Renal pelvis (tissue), 4 donors: ENCODE data around the gene KLHL20. TPM values are rescaled to one million over a fixed set of nuclear protein-coding genes. Genes with fewer than 3 reads are reported as not detected.
"Not testable (repeated sequence)": the region's sequence is repeated elsewhere in the genome, so short reads cannot be mapped to it uniquely, and the experiment has no call there.

Experiments
- DNase-seq: peaks from one replicate; pipeline ENCODE4 v3.0.0-alpha.2; 2013
- polyA plus RNA-seq, 3 donors: library from polyadenylated mRNA; unstranded; fragments of 120-200 nt; gene quantifications; one replicate each; pipeline ENCODE4 v1.2.1, GENCODE V29; 2013; ENCODE audit not compliant: insufficient read length in 3 of 3

KLHL20 gene
- polyA plus RNA-seq, 3 donors, result 20.4 to 21.5 (median 21.3) TPM

- DNase-seq, result no peak
Measured at GRCh38 chr1:173742203-173742886, 27.6 kb downstream of the KLHL20 start.

GRCh38 chr1:173744651-173745050 is 29.9 kb downstream of the KLHL20 start:
- no peak for DNase-seq

- no peak for DNase-seq
Measured at GRCh38 chr1:173749137-173749536, 34.4 kb downstream of the KLHL20 start.

- DNase-seq, result no peak
Measured at GRCh38 chr1:173753830-173754229, 39.0 kb downstream of the KLHL20 start.

GRCh38 chr1:173757666-173758065 is 42.9 kb downstream of the KLHL20 start:
- DNase-seq, result no peak

- no peak for DNase-seq
Measured at GRCh38 chr1:173758110-173758509, 43.3 kb downstream of the KLHL20 start.

GRCh38 chr1:173758980-173759379 is 44.2 kb downstream of the KLHL20 start:
- DNase-seq, result no peak

- DNase-seq, result not testable (repeated sequence)
Measured at GRCh38 chr1:173764331-173764730, 49.5 kb downstream of the KLHL20 start.

GRCh38 chr1:173768206-173768605 is 53.4 kb downstream of the KLHL20 start:
- DNase-seq, result no peak

GRCh38 chr1:173768827-173769226 is 54.0 kb downstream of the KLHL20 start:
- no peak for DNase-seq

GRCh38 chr1:173770330-173770729 is 55.5 kb downstream of the KLHL20 start:
- DNase-seq, result not testable (repeated sequence)

GRCh38 chr1:173771560-173771959 is 56.8 kb downstream of the KLHL20 start:
- DNase-seq, result no peak

GRCh38 chr1:173775578-173776226 is 60.9 kb downstream of the KLHL20 start:
- no peak for DNase-seq

GRCh38 chr1:173779936-173780335 is 65.2 kb downstream of the KLHL20 start:
- DNase-seq, result no peak

- DNase-seq, result no peak
Measured at GRCh38 chr1:173784997-173785396, 70.2 kb downstream of the KLHL20 start.

- no peak for DNase-seq
Measured at GRCh38 chr1:173789841-173790240, 75.1 kb downstream of the KLHL20 start.

GRCh38 chr1:173798078-173798477 is 83.3 kb downstream of the KLHL20 start:
- no peak for DNase-seq

GRCh38 chr1:173799995-173800394 is 85.2 kb downstream of the KLHL20 start:
- not testable (repeated sequence) for DNase-seq

GRCh38 chr1:173802961-173803360 is 88.2 kb downstream of the KLHL20 start:
- DNase-seq, result no peak

- DNase-seq, result not testable (repeated sequence)
Measured at GRCh38 chr1:173813654-173814053, 98.9 kb downstream of the KLHL20 start.

GRCh38 chr1:173818459-173818858 is 103.7 kb downstream of the KLHL20 start:
- DNase-seq, result no peak

- no peak for DNase-seq
Measured at GRCh38 chr1:173821680-173822079, 106.9 kb downstream of the KLHL20 start.

- no peak for DNase-seq
Measured at GRCh38 chr1:173823781-173824314, 109.1 kb downstream of the KLHL20 start.
